ENCODE measurements around the gene CLPTM1.
A peak's percentile ranks its signal among the peaks of the same experiment; 100 is the strongest.

The CLPTM1 gene

GRCh38 chr19:44925114-44925891 lies 29.9 kb upstream of the CLPTM1 start:
- TF ChIP-seq CSRNP3 (CRISPR knock-in tag; IDR thresholded peaks at IDR 0.05) (no peak), BACH2 (CRISPR knock-in tag; IDR thresholded peaks at IDR 0.05; ENCODE audit: borderline replicate concordance) (no peak), ZNF70 (CRISPR knock-in tag; IDR thresholded peaks at IDR 0.05) (no peak), RARB (CRISPR knock-in tag; IDR thresholded peaks at IDR 0.05) (no peak), CSDC2 (CRISPR knock-in tag; IDR thresholded peaks at IDR 0.05) (no peak), ZC3H10 (CRISPR knock-in tag; IDR thresholded peaks at IDR 0.05) (no peak), ZNF565 (CRISPR knock-in tag; conservative IDR thresholded peaks at IDR 0.05; ENCODE audit: low read depth) (no peak), ZFP3 (CRISPR knock-in tag; IDR thresholded peaks at IDR 0.05) (no peak), ZFP30 (CRISPR knock-in tag; IDR thresholded peaks at IDR 0.05) (no peak), ARNTL (CRISPR knock-in tag; IDR thresholded peaks at IDR 0.05; ENCODE audit: borderline replicate concordance, low read depth) (no peak), ZNF8 (CRISPR knock-in tag; IDR thresholded peaks at IDR 0.05) (no peak), TOX (CRISPR knock-in tag; IDR thresholded peaks at IDR 0.05; ENCODE audit: borderline replicate concordance) (no peak), PATZ1 (CRISPR knock-in tag; IDR thresholded peaks at IDR 0.05; ENCODE audit: borderline replicate concordance) (no peak), POU6F1 (CRISPR knock-in tag; IDR thresholded peaks at IDR 0.05; ENCODE audit: borderline replicate concordance, low read depth) (no peak)
- no peak for ATAC-seq

GRCh38 chr19:44926245-44927077 lies 28.7 kb upstream of the CLPTM1 start:
- peak; percentile 30 for ATAC-seq

- ATAC-seq = no peak
- TF ChIP-seq ZFP30 (CRISPR knock-in tag; IDR thresholded peaks at IDR 0.05) (no peak), ISL1 (CRISPR knock-in tag; IDR thresholded peaks at IDR 0.05) (no peak), PPARA (CRISPR knock-in tag; IDR thresholded peaks at IDR 0.05; ENCODE audit: borderline replicate concordance) (no peak), BACH2 (CRISPR knock-in tag; IDR thresholded peaks at IDR 0.05; ENCODE audit: borderline replicate concordance) (no peak), POU6F1 (CRISPR knock-in tag; IDR thresholded peaks at IDR 0.05; ENCODE audit: borderline replicate concordance, low read depth) (no peak), ESRRG (CRISPR knock-in tag; IDR thresholded peaks at IDR 0.05) (no peak), GLIS3 (CRISPR knock-in tag; IDR thresholded peaks at IDR 0.05) (no peak), ZNF70 (CRISPR knock-in tag; IDR thresholded peaks at IDR 0.05) (no peak), ARNTL (CRISPR knock-in tag; IDR thresholded peaks at IDR 0.05; ENCODE audit: borderline replicate concordance, low read depth) (no peak), CSRNP3 (CRISPR knock-in tag; IDR thresholded peaks at IDR 0.05) (no peak), ZNF565 (CRISPR knock-in tag; conservative IDR thresholded peaks at IDR 0.05; ENCODE audit: low read depth) (no peak), ZC3H10 (CRISPR knock-in tag; IDR thresholded peaks at IDR 0.05) (no peak), SNAI2 (CRISPR knock-in tag; IDR thresholded peaks at IDR 0.05) (no peak), RARB (CRISPR knock-in tag; IDR thresholded peaks at IDR 0.05) (no peak), TOX (CRISPR knock-in tag; IDR thresholded peaks at IDR 0.05; ENCODE audit: borderline replicate concordance) (no peak), ZNF8 (CRISPR knock-in tag; IDR thresholded peaks at IDR 0.05) (no peak), TCF4 (CRISPR knock-in tag; IDR thresholded peaks at IDR 0.05; ENCODE audit: borderline replicate concordance) (no peak)
- TF ChIP-seq, protein P1, sequence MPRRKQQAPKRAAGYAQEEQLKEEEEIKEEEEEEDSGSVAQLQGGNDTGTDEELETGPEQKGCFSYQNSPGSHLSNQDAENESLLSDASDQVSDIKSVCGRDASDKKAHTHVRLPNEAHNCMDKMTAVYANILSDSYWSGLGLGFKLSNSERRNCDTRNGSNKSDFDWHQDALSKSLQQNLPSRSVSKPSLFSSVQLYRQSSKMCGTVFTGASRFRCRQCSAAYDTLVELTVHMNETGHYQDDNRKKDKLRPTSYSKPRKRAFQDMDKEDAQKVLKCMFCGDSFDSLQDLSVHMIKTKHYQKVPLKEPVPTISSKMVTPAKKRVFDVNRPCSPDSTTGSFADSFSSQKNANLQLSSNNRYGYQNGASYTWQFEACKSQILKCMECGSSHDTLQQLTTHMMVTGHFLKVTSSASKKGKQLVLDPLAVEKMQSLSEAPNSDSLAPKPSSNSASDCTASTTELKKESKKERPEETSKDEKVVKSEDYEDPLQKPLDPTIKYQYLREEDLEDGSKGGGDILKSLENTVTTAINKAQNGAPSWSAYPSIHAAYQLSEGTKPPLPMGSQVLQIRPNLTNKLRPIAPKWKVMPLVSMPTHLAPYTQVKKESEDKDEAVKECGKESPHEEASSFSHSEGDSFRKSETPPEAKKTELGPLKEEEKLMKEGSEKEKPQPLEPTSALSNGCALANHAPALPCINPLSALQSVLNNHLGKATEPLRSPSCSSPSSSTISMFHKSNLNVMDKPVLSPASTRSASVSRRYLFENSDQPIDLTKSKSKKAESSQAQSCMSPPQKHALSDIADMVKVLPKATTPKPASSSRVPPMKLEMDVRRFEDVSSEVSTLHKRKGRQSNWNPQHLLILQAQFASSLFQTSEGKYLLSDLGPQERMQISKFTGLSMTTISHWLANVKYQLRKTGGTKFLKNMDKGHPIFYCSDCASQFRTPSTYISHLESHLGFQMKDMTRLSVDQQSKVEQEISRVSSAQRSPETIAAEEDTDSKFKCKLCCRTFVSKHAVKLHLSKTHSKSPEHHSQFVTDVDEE (CRISPR knock-in tag; IDR thresholded peaks at IDR 0.05) = no peak
- TF ChIP-seq, protein P2, sequence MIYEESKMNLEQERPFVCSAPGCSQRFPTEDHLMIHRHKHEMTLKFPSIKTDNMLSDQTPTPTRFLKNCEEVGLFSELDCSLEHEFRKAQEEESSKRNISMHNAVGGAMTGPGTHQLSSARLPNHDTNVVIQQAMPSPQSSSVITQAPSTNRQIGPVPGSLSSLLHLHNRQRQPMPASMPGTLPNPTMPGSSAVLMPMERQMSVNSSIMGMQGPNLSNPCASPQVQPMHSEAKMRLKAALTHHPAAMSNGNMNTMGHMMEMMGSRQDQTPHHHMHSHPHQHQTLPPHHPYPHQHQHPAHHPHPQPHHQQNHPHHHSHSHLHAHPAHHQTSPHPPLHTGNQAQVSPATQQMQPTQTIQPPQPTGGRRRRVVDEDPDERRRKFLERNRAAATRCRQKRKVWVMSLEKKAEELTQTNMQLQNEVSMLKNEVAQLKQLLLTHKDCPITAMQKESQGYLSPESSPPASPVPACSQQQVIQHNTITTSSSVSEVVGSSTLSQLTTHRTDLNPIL (CRISPR knock-in tag; IDR thresholded peaks at IDR 0.05; ENCODE audit: low read depth) = no peak
Observed at GRCh38 chr19:44927746-44928145, 27.4 kb upstream of the CLPTM1 start.
